Thyroid gland (tissue), 4 donors: ENCODE measurements around the gene GPR137B. TPM values are rescaled to one million over a fixed set of nuclear protein-coding genes. Genes with fewer than 3 reads are reported as not detected.

Experiments used
- DNase-seq, 2 donors: peaks; one replicate each; pipeline ENCODE4 v3.0.0-alpha.2; 2019
- H3K27ac ChIP-seq, 3 donors: fragments of 200-600 bp; sonication (generic); 1 replicate in 2 of 3; 2 replicates in 1 of 3; pipeline ENCODE4 v1.5.1; 2016 to 2019; ENCODE audit warnings: mild to moderate bottlenecking in 1 of 3, moderate library complexity in 1 of 3
- H3K27me3 ChIP-seq: fragments of 200-600 bp; sonication (generic); one replicate; pipeline ENCODE4 v1.5.1; 2019
- H3K36me3 ChIP-seq, 2 donors: fragments of 200-600 bp; sonication (generic); one replicate each; pipeline ENCODE4 v1.5.1; 2016 to 2019
- H3K4me1 ChIP-seq, 2 donors: fragments of 200-600 bp; sonication (generic); one replicate each; pipeline ENCODE4 v1.5.1; 2017 to 2019
- H3K4me3 ChIP-seq, 3 donors: fragments of 200-600 bp; sonication (generic); replicated peaks in 1 of 3; 1 replicate in 2 of 3; 2 replicates in 1 of 3; pipeline ENCODE4 v1.5.1; 2016; ENCODE audit warnings: mild to moderate bottlenecking in 1 of 3
- H3K9me3 ChIP-seq: fragments of 200-600 bp; sonication (generic); one replicate; pipeline ENCODE4 v1.5.1; 2017
- CTCF ChIP-seq, 6 experiments: fragments of 200-600 bp in 3 of 6; fragments of 450-650 bp in 3 of 6; sonication (generic) in 3 of 6; IDR thresholded peaks; one replicate each; pipeline ENCODE4 v1.5.1; 2016 to 2019; ENCODE audit warnings: antibody characterized with exemption in 6 of 6, mild to moderate bottlenecking in 2 of 6, inconsistent platforms in 1 of 6, moderate library complexity in 1 of 6
- POLR2A ChIP-seq, 2 donors: fragments of 450-650 bp; IDR thresholded peaks; one replicate each; pipeline ENCODE4 v1.6.1; 2017; ENCODE audit warnings: antibody characterized with exemption in 2 of 2, mild to moderate bottlenecking in 2 of 2, moderate library complexity in 1 of 2
- WGBS, 2 donors: methylation state at CpG; one replicate each; pipeline ENCODE4 v1.1.5; 2017; 5-methylcytosine and 5-hydroxymethylcytosine counted together
- intact Hi-C: fragments of 100-400 bp; cut with DNase I; formaldehyde crosslinking; loops from one replicate; pipeline ENCODE4 v1.15.1; 2023
- total RNA-seq, 4 donors: library from RNA; depleted of rRNA; stranded (reverse); fragments of >200 nt; gene quantifications; one replicate each; pipeline ENCODE4 v1.2.3, GENCODE V29; 2016

GPR137B gene
- total RNA-seq, 4 donors from 2014 or later = 15.1 to 30.0 (median 15.6) TPM

- TF ChIP-seq POLR2A (IDR thresholded peaks at IDR 0.05) (no peak), CTCF (IDR thresholded peaks at IDR 0.05) (no peak)
- no peak for DNase-seq
- Histone ChIP-seq H3K9me3 (no peaks in the 10 kb centered on the region), H3K36me3 (peaks cover 0 to 4% of the 10 kb centered on the region in 2 donors), H3K4me3 (no peak overlapping the region), H3K27ac (no peak overlapping the region), H3K27me3 (no peaks in the 10 kb centered on the region), H3K4me1 (peaks cover 0 to 6% of the 10 kb centered on the region in 2 donors)
- 96 to 97% methylated on average over 1 of the region's 1 CpG for WGBS, 2 donors
- intact Hi-C loops = no loop called here
Measured at GRCh38 chr1:236253119-236253518, 110.8 kb downstream of the GPR137B start.

GRCh38 chr1:236253918-236254637 is 111.7 kb downstream of the GPR137B start:
- H3K27me3 ChIP-seq = no peaks in the 10 kb centered on the region
- H3K4me1 ChIP-seq = peaks cover 0 to 6% of the 10 kb centered on the region in 2 donors
- no peak overlapping the region for H3K4me3 ChIP-seq
- no peak for DNase-seq
- peaks cover 0 to 4% of the 10 kb centered on the region in 2 donors for H3K36me3 ChIP-seq
- intact Hi-C loops = no loop called here
- H3K27ac ChIP-seq = no peak overlapping the region
- 82 to 89% methylated on average over 4 of the region's 4 CpGs for WGBS, 2 donors
- TF ChIP-seq POLR2A (IDR thresholded peaks at IDR 0.05) (no peak), CTCF (IDR thresholded peaks at IDR 0.05) (no peak)
- no peaks in the 10 kb centered on the region for H3K9me3 ChIP-seq

GRCh38 chr1:236257216-236257615 is 114.9 kb downstream of the GPR137B start:
- H3K4me3 ChIP-seq = no peak overlapping the region
- H3K4me1 ChIP-seq = peaks cover 0 to 6% of the 10 kb centered on the region in 2 donors
- intact Hi-C loops = no loop called here
- no peak overlapping the region for H3K27ac ChIP-seq
- TF ChIP-seq POLR2A (IDR thresholded peaks at IDR 0.05) (no peak), CTCF (IDR thresholded peaks at IDR 0.05) (no peak)
- H3K9me3 ChIP-seq = no peaks in the 10 kb centered on the region
- DNase-seq = no peak
- H3K36me3 ChIP-seq = no peaks in the 10 kb centered on the region
- no peaks in the 10 kb centered on the region for H3K27me3 ChIP-seq

- intact Hi-C loops = no loop called here
- 93 to 98% methylated on average over 4 of the region's 4 CpGs for WGBS, 2 donors
- Histone ChIP-seq H3K4me1 (peaks cover 0 to 6% of the 10 kb centered on the region in 2 donors), H3K36me3 (no peaks in the 10 kb centered on the region), H3K27ac (no peak overlapping the region), H3K4me3 (no peak overlapping the region), H3K27me3 (no peaks in the 10 kb centered on the region), H3K9me3 (no peaks in the 10 kb centered on the region)
- DNase-seq = no peak
- TF ChIP-seq POLR2A (IDR thresholded peaks at IDR 0.05) (no peak), CTCF (IDR thresholded peaks at IDR 0.05) (no peak)
Measured at GRCh38 chr1:236258114-236258622, 115.8 kb downstream of the GPR137B start.

Other genes with a start within 250 kb of the GPR137B start
- gene NID1, start 77.4 kb upstream of the GPR137B start, total RNA-seq = 10 to 100 TPM; 27.8 to 91.8 (median 69.4) TPM
- 10 to 100 TPM; 29.8 to 60.1 (median 38.3) TPM for gene ERO1B, start 139.4 kb downstream of the GPR137B start, total RNA-seq